ENCODE results near the gene RYR1.
A peak's percentile ranks its signal among the peaks of the same experiment; 100 is the strongest.

RYR1 gene

DNA sequence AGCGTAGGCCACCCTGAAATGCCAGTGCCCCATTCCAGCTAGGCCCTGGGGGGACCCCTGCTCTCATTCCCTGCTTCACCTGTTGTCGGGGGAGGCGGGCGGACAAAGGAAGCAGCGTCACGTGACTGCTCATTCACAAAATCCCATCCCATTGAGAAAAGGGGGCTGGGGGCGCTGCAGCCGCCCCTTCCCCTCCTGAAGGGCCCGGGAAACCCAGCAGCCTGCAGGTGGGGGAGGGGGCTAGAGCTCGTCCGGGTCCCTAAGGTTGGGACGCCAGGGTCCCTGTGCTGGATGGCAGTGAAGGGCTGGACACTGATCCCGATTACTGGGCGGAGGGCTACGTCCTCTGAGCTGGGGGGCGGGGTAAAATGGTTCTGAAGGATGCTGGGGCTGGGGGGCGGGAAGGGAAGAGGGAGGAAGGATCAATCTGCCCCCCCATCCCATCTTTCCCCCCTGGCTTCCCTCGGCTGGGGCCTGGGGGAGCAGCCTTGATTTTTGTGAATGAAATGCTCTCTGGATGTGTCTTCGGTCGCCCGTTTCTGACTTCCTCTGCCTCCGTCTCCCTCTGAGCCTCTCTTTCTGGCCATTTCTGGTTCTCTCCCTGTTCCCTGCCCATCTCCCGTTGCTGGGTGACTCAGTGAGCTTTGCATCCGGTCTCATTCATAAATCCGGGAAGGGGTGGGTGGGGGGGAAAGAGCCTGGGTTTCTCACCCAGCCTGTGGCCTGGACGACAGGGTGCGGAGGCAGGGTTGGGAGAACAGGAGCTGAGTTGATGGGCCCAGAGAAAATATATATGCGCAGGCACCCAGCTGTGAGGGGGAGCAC, 44.2 kb upstream of the RYR1 start:
- 0 out of 2 replicates have a peak, but pooled peaks cover 4% of the 10 kb centered on the region for H4K20me1 ChIP-seq (ENCODE audit: control insufficient read depth, insufficient read depth, low read depth, low read length)
- peak overlapping the region; percentile 95 for H3K4me2 ChIP-seq (ENCODE audit: low read length)
- H3K27ac ChIP-seq (ENCODE audit: low read depth, low read length): no peak overlapping the region
- no peaks in the 10 kb centered on the region; the same call in 1 of the 2 replicates for H3F3A ChIP-seq (ENCODE audit: control insufficient read depth, insufficient read depth)
- H3K9me2 ChIP-seq (replicated peaks; ENCODE audit: control insufficient read depth, low read length): no peaks in the 10 kb centered on the region
- no peaks in the 10 kb centered on the region for H3K79me2 ChIP-seq (ENCODE audit: control insufficient read depth, low read length)
- H3K27me3 ChIP-seq (ENCODE audit: control insufficient read depth, low read length): peaks cover 55% of the 10 kb centered on the region
- peaks cover 25% of the 10 kb centered on the region for H3K4me1 ChIP-seq (ENCODE audit: control insufficient read depth, low read length)
- H3K9me3 ChIP-seq (ENCODE audit: control insufficient read depth, insufficient read depth, low read length): no peaks in the 10 kb centered on the region
- TF ChIP-seq, protein P1, sequence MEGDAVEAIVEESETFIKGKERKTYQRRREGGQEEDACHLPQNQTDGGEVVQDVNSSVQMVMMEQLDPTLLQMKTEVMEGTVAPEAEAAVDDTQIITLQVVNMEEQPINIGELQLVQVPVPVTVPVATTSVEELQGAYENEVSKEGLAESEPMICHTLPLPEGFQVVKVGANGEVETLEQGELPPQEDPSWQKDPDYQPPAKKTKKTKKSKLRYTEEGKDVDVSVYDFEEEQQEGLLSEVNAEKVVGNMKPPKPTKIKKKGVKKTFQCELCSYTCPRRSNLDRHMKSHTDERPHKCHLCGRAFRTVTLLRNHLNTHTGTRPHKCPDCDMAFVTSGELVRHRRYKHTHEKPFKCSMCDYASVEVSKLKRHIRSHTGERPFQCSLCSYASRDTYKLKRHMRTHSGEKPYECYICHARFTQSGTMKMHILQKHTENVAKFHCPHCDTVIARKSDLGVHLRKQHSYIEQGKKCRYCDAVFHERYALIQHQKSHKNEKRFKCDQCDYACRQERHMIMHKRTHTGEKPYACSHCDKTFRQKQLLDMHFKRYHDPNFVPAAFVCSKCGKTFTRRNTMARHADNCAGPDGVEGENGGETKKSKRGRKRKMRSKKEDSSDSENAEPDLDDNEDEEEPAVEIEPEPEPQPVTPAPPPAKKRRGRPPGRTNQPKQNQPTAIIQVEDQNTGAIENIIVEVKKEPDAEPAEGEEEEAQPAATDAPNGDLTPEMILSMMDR (IDR thresholded peaks at IDR 0.05; ENCODE audit: low read depth, low read length, poor library complexity, severe bottlenecking): no peak
- TF ChIP-seq EZH2phosphoT487 (IDR thresholded peaks at IDR 0.05; ENCODE audit: borderline replicate concordance, low read length): 0 out of 2 replicates have a peak, but pooled peaks have one; percentile 62
- no peaks in the 10 kb centered on the region; the same call in 1 of the 2 replicates for H3K36me3 ChIP-seq (ENCODE audit: control insufficient read depth, low read length)
- H3K4me3 ChIP-seq (ENCODE audit: low read length): no peak overlapping the region

DNA sequence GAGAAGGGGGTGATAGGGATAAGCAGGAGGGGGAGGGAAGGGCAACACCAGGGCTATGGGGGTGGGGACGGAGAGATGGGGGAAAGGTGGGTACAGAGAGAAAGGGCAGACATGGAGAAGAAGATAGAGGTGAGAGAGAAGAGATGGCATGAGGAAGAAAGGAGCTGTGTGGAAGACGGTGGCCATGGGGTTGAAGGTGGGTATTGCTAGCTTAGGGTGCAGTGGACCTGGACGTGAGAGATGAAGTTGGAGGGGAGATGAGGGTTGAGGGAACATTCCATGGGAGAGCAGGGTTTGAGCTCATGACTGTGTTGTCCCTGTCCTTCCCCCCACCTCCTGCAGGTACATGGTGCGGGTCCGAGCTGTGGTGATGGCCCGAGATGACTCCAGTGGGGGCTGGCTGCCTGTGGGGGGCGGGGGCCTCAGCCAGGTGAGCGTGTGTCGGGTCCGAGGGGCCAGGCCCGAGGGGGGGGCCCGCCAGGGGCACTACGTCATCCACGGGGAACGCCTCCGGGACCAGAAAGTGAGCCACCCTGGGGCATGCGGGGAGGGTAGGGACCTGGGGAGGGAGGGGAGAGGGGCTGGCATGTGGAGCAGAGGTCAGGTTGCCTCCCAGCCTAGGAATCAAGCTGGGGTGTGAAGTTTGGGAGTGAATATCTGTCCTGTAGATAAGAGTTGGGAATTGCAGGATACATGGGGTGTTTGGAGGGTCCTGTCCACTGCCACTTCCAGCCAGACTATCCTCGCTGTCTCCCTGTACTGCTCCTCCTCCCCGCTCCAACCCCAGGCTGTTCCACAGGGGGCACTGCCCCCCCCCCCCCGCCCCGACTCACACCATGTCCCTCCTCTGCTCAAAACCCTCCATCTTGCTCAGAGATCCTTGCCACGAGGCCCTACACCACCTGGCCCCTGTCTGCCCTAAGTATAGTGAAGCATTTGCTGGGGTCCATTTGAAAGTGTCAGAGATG, 43.2 kb upstream of the RYR1 start:
- Histone ChIP-seq H3K36me3 (ENCODE audit: control insufficient read depth, low read length) (no peaks in the 10 kb centered on the region), H3K4me2 (ENCODE audit: low read length) (no peak overlapping the region), H3K27ac (ENCODE audit: low read depth, low read length) (no peak overlapping the region), H3K79me2 (ENCODE audit: control insufficient read depth, low read length) (no peaks in the 10 kb centered on the region), H4K20me1 (ENCODE audit: control insufficient read depth, insufficient read depth, low read depth, low read length) (0 out of 2 replicates have a peak, but pooled peaks cover 4% of the 10 kb centered on the region), H3K9me3 (ENCODE audit: control insufficient read depth, insufficient read depth, low read length) (no peaks in the 10 kb centered on the region), H3F3A (ENCODE audit: control insufficient read depth, insufficient read depth) (no peaks in the 10 kb centered on the region; the same call in 1 of the 2 replicates), H3K27me3 (ENCODE audit: control insufficient read depth, low read length) (peaks cover 64% of the 10 kb centered on the region), H3K4me3 (ENCODE audit: low read length) (no peak overlapping the region), H3K9me2 (replicated peaks; ENCODE audit: control insufficient read depth, low read length) (no peaks in the 10 kb centered on the region), H3K4me1 (ENCODE audit: control insufficient read depth, low read length) (peaks cover 25% of the 10 kb centered on the region)
- TF ChIP-seq, protein P1 (IDR thresholded peaks at IDR 0.05; ENCODE audit: low read depth, low read length, poor library complexity, severe bottlenecking): no peak
- no peak for TF ChIP-seq EZH2phosphoT487 (IDR thresholded peaks at IDR 0.05; ENCODE audit: borderline replicate concordance, low read length)

DNA sequence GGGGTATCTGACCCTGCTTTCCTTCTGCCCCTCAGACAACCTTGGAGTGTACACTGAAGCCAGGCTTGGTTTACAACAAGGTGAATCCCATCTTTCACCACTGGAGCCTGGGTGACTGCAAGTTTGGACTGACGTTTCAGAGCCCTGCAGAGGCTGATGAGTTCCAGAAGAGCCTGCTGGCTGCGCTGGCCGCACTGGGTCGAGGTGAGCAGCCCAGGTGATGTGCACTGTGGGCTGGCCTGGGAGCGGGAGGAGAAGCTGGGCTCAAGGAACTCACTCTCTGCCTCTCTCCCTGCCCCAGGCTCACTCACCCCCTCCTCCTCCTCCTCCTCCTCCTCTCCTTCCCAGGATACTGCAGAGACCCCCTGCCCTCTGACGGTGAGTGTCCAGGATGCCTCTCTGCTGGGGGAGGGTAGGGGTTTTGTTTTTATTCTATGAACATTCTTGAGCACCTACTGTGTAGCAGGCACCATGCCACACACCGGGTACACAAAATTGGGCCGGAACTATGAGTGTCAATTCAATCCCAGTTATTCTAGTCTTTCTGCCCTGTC, 41.5 kb upstream of the RYR1 start:
- H3K36me3 ChIP-seq (ENCODE audit: control insufficient read depth, low read length): no peaks in the 10 kb centered on the region
- no peaks in the 10 kb centered on the region for H3K9me2 ChIP-seq (replicated peaks; ENCODE audit: control insufficient read depth, low read length)
- TF ChIP-seq EZH2phosphoT487 (IDR thresholded peaks at IDR 0.05; ENCODE audit: borderline replicate concordance, low read length): no peak
- TF ChIP-seq, protein P1 (IDR thresholded peaks at IDR 0.05; ENCODE audit: low read depth, low read length, poor library complexity, severe bottlenecking): no peak
- 0 out of 2 replicates have a peak, but pooled peaks cover 4% of the 10 kb centered on the region for H4K20me1 ChIP-seq (ENCODE audit: control insufficient read depth, insufficient read depth, low read depth, low read length)
- no peaks in the 10 kb centered on the region for H3K9me3 ChIP-seq (ENCODE audit: control insufficient read depth, insufficient read depth, low read length)
- H3K4me1 ChIP-seq (ENCODE audit: control insufficient read depth, low read length): peaks cover 20% of the 10 kb centered on the region
- no peaks in the 10 kb centered on the region for H3K79me2 ChIP-seq (ENCODE audit: control insufficient read depth, low read length)
- H3K27ac ChIP-seq (ENCODE audit: low read depth, low read length): no peak overlapping the region
- no peaks in the 10 kb centered on the region; the same call in 1 of the 2 replicates for H3F3A ChIP-seq (ENCODE audit: control insufficient read depth, insufficient read depth)
- no peak overlapping the region for H3K4me3 ChIP-seq (ENCODE audit: low read length)
- peaks cover 75% of the 10 kb centered on the region for H3K27me3 ChIP-seq (ENCODE audit: control insufficient read depth, low read length)
- H3K4me2 ChIP-seq (ENCODE audit: low read length): no peak overlapping the region
